Neural cell (in vitro differentiated cells): ENCODE data around the gene EIF4B.

ENCODE experiments used
- EP300 ChIP-seq: fragments of 450-650 bp; conservative IDR thresholded peaks from 2 replicates; pipeline ENCODE4 v1.6.1; 2014; ENCODE audit warnings: antibody characterized with exemption, mild to moderate bottlenecking, moderate library complexity; ENCODE audit not compliant: poor library complexity, severe bottlenecking
- EZH2 ChIP-seq: fragments of 200-600, 300-800 bp; shearing (Covaris generic), sonication (generic); IDR thresholded peaks from 2 replicates; pipeline ENCODE4 v1.6.1; 2014; ENCODE audit warnings: antibody characterized with exemption, low read length, borderline replicate concordance, mild to moderate bottlenecking; ENCODE audit not compliant: insufficient read depth, poor library complexity, severe bottlenecking
- POLR2AphosphoS5 ChIP-seq: IDR thresholded peaks from 2 replicates; pipeline ENCODE4 v1.6.1; 2012
- RAD21 ChIP-seq: fragments of 450-650 bp; conservative IDR thresholded peaks from 2 replicates; pipeline ENCODE4 v1.6.1; 2014; ENCODE audit warnings: antibody characterized with exemption, mild to moderate bottlenecking, moderate library complexity
- REST ChIP-seq: IDR thresholded peaks from 2 replicates; pipeline ENCODE4 v1.6.1; 2012; ENCODE audit warnings: borderline replicate concordance
- SMC3 ChIP-seq: fragments of 450-650 bp; conservative IDR thresholded peaks from 2 replicates; pipeline ENCODE4 v1.6.1; 2014; ENCODE audit warnings: antibody characterized with exemption, mild to moderate bottlenecking, moderate library complexity; ENCODE audit not compliant: poor library complexity
- TAF1 ChIP-seq: IDR thresholded peaks from 2 replicates; pipeline ENCODE4 v1.6.1; 2012; ENCODE audit warnings: low read depth
- TF ChIP-seq, protein P1 (sequence below): fragments of 450-650 bp; IDR thresholded peaks from 2 replicates; pipeline ENCODE4 v1.5.1; 2014; ENCODE audit warnings: antibody characterized with exemption, mild to moderate bottlenecking, moderate library complexity; ENCODE audit not compliant: poor library complexity, severe bottlenecking

DNA sequence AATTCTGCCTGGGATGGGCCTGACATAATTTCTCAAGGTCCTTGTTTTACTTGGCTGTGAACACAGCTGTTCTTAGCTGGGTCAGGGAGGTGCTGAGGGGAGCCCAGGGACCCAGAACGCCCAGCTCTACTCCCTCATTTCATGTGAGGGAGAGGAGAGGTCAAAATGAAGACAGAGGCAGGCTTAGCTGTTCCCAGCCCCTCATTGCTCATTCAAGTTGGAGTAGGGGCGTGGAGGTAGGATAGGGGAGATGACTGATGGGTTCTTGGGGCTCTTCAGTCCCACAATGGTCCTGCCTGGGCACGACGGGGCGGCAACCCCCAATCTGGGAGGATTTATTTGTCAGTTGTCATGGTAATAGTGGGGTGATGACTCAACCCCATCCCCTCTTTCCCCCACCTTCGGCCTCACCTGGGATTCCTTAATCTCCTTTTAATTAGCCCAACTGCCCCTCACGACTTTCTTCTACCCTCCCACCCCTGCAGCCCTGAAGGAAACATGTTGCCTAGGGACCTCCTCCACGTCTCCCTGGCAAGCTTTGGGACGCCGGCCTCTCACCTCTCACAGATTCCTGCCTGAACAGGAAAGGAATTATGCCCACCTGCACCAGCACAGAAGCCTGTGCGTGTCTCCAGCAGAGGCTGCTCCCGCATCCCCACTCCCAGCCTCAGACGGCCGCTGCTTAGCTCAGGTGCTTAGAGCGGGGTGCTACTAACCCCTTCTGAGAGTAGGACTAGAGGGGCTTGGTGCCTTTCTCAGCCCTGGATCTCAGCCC is 62.7 kb downstream of the EIF4B start:
- TF ChIP-seq EP300 = no peak
- TF ChIP-seq, protein P1, sequence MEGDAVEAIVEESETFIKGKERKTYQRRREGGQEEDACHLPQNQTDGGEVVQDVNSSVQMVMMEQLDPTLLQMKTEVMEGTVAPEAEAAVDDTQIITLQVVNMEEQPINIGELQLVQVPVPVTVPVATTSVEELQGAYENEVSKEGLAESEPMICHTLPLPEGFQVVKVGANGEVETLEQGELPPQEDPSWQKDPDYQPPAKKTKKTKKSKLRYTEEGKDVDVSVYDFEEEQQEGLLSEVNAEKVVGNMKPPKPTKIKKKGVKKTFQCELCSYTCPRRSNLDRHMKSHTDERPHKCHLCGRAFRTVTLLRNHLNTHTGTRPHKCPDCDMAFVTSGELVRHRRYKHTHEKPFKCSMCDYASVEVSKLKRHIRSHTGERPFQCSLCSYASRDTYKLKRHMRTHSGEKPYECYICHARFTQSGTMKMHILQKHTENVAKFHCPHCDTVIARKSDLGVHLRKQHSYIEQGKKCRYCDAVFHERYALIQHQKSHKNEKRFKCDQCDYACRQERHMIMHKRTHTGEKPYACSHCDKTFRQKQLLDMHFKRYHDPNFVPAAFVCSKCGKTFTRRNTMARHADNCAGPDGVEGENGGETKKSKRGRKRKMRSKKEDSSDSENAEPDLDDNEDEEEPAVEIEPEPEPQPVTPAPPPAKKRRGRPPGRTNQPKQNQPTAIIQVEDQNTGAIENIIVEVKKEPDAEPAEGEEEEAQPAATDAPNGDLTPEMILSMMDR = no peak
- TF ChIP-seq EZH2 = no peak
- no peak for TF ChIP-seq TAF1
- no peak for TF ChIP-seq RAD21
- no peak for TF ChIP-seq SMC3
- TF ChIP-seq POLR2AphosphoS5 = no peak
- TF ChIP-seq REST = no peak
